Measurements from ENCODE around the gene TENT4A.

GRCh38 chr5:6748142-6748541, 34.9 kb downstream of the TENT4A start:
- TF ChIP-seq CTCF (conservative IDR thresholded peaks at IDR 0.05 in 1 of 2, IDR thresholded peaks at IDR 0.05 in 1 of 2; ENCODE audit: extremely low read depth in 1 of 2, insufficient read depth in 1 of 2, low read depth in 1 of 2, low read length in 2 of 2) (no peak), EZH2 (IDR thresholded peaks at IDR 0.05; ENCODE audit: borderline replicate concordance, low read length) (no peak)

Measured in mammary epithelial cell (primary cell).